ENCODE results near the gene NLRP10. TPM values are rescaled to one million over a fixed set of nuclear protein-coding genes. Genes with fewer than 3 reads are reported as not detected.

NLRP10 gene
- total and polyA plus RNA-seq, 2 of the 13 experiments (the other 11 are each of a cell fraction or from before 2014, with no cell fraction given) = not detected

- TF ChIP-seq PAXIP1 (CRISPR knock-in tag; conservative IDR thresholded peaks at IDR 0.05) (peak; percentile 34), ZNF510 (CRISPR knock-in tag; IDR thresholded peaks at IDR 0.05; ENCODE audit: low read depth) (0 out of 2 replicates have a peak, but pooled peaks have one; percentile 71), IRF1 (CRISPR knock-in tag; IDR thresholded peaks at IDR 0.05; ENCODE audit: low read depth) (no peak), ZNF441 (CRISPR knock-in tag; IDR thresholded peaks at IDR 0.05; ENCODE audit: borderline replicate concordance) (peak; percentile 56; the same call in 1 of the 2 replicates), SIX4 (CRISPR knock-in tag; IDR thresholded peaks at IDR 0.05) (no peak), FOXP4 (CRISPR knock-in tag; IDR thresholded peaks at IDR 0.05) (peak; percentile 63), TFDP1 (CRISPR knock-in tag; IDR thresholded peaks at IDR 0.05; ENCODE audit: borderline replicate concordance) (peak; percentile 96; the same call in 1 of the 2 replicates), ZNF3 (CRISPR knock-in tag; IDR thresholded peaks at IDR 0.05) (peak; percentile 80), RARG (CRISPR knock-in tag; IDR thresholded peaks at IDR 0.05; ENCODE audit: low read depth) (no peak), TAF1 (CRISPR knock-in tag; IDR thresholded peaks at IDR 0.05) (peak; percentile 80), SPEN (CRISPR knock-in tag; IDR thresholded peaks at IDR 0.05; ENCODE audit: low read depth) (no peak; the same call in 1 of the 2 replicates), BRD4 (CRISPR knock-in tag; IDR thresholded peaks at IDR 0.05) (peak; percentile 79), RNF219 (CRISPR knock-in tag; IDR thresholded peaks at IDR 0.05) (no peak), LRRFIP1 (CRISPR knock-in tag; conservative IDR thresholded peaks at IDR 0.05) (no peak), CCAR2 (optimal IDR thresholded peaks at IDR 0.05; ENCODE audit: low read depth, low read length) (peak; percentile 95)
Measured at GRCh38 chr11:7986768-7987559, 21.7 kb upstream of the NLRP10 start, which contains the start of gene EIF3F (continued).
